Activated CD4-positive, alpha-beta memory T cell treated with anti-CD3 and anti-CD28 coated beads for 36 hours (primary cell): ENCODE measurements around the gene EXOC4. TPM values are rescaled to one million over a fixed set of nuclear protein-coding genes. Genes with fewer than 3 reads are reported as not detected.

Source experiments
- CTCF ChIA-PET: fragments of 350-600 bp; sonication (Branson Sonifier 250); formaldehyde crosslinking; loops from one replicate; lab custom pipeline; 2021; ENCODE audit warnings: antibody characterized with exemption, inconsistent platforms; lab: Charles Lee
- POLR2A ChIA-PET: fragments of 350-600 bp; sonication (Branson Sonifier 250); formaldehyde crosslinking; loops from one replicate; lab custom pipeline; 2021; ENCODE audit warnings: antibody characterized with exemption; lab: Charles Lee
- DNase-seq: peaks from one replicate; pipeline ENCODE4 v3.0.0-alpha.2; 2020
- H3K27ac Mint-ChIP-seq: one replicate; pipeline ENCODE4 v1.8.0; 2021; ENCODE audit warnings: mixed read lengths
- H3K27me3 Mint-ChIP-seq: one replicate; pipeline ENCODE4 v1.8.0; 2021; ENCODE audit warnings: mixed read lengths
- H3K36me3 Mint-ChIP-seq: one replicate; pipeline ENCODE4 v1.8.0; 2021; ENCODE audit warnings: mixed read lengths
- H3K4me1 Mint-ChIP-seq: one replicate; pipeline ENCODE4 v1.8.0; 2021; ENCODE audit warnings: low read depth, mixed read lengths
- H3K4me3 Mint-ChIP-seq: one replicate; pipeline ENCODE4 v1.8.0; 2021; ENCODE audit warnings: mild to moderate bottlenecking, mixed read lengths
- H3K9me3 Mint-ChIP-seq: one replicate; pipeline ENCODE4 v1.8.0; 2021; ENCODE audit warnings: mixed read lengths
- intact Hi-C: fragments of 100-400 bp; cut with micrococcal nuclease; formaldehyde crosslinking; loops from one replicate; pipeline ENCODE4 v1.15.1; 2023
- total RNA-seq, 2 experiments: library from RNA; stranded (reverse); gene quantifications; one replicate each; pipeline ENCODE4 v1.2.3, GENCODE V29; 2021

EXOC4 gene
- total RNA-seq, 2 experiments from 2014 or later, result 55.8 to 60.8 TPM

DNA sequence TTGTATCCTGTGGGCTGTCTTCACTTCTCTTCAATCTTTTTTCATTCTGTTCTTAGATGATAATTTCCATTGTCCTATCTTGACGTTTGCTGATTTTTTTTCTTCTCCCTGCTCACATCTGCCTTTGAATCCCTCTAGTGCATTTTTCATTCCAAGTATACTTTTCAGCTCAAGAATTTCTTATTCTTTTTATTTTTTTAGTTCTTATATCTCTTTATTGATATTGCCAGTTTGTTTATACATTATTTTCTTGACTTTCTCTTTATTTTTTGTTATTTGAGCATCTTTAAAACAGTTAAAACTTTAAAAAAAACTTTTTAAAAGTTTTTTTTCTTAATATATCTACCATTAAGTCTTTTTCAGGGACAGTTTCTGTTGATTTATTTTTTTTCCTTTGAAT lies 100.9 kb downstream of the EXOC4 start:
- no peaks in the 10 kb centered on the region for H3K27me3 Mint-ChIP-seq
- no peak overlapping the region for H3K4me3 Mint-ChIP-seq
- H3K27ac Mint-ChIP-seq, result no peak overlapping the region
- DNase-seq, result no peak
- peaks cover 39% of the 10 kb centered on the region for H3K36me3 Mint-ChIP-seq
- H3K9me3 Mint-ChIP-seq, result peaks cover 33% of the 10 kb centered on the region
- ChIA-PET POLR2A (no interaction called here), CTCF (interaction anchor here (0.6 kb wide), 1 partner anchor 79 kb away, joined by 4 read pairs; no protein-coding TSS in a partner anchor)
- intact Hi-C loops, result no loop called here
- peaks cover 3% of the 10 kb centered on the region for H3K4me1 Mint-ChIP-seq

DNA sequence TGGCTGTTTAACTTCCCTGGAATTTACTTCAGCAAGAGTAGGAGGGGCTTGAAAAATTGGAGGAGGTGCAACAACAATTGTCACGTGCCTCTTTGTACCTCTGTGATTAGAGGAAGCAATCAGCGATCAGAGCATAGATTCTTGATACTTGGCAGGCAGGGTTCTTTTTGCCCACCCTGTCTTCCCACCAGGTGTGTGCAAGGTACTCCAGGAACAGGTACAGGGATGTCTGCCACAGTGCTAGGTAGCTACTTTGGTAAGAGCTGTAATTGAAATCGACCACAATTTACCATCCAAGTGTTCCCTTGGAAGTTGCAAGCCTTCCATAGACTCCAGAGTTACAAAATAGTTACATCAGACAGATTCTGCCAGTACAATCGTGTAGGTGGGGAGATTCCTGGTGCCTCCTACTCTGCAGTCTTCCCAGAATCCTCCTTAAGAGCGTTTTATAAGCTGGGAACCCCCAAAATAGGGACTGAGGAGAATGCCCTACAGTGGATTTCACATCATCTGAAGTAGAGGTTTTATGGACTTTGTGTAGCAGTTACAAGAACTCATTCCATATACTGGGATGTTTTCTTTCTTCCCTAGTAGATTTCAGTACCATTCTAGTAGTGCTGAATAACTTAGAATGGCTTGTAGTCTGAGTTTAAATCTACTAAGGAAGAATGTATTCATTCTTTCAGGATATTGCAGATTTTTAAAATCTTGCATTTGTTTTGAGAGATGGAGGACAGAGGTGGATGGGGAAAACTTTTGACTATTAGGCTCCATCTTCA lies 101.9 kb downstream of the EXOC4 start:
- H3K9me3 Mint-ChIP-seq, result peaks cover 31% of the 10 kb centered on the region
- H3K36me3 Mint-ChIP-seq, result peaks cover 34% of the 10 kb centered on the region
- no peak overlapping the region for H3K27ac Mint-ChIP-seq
- intact Hi-C loops, result no loop called here
- no peaks in the 10 kb centered on the region for H3K27me3 Mint-ChIP-seq
- DNase-seq, result no peak
- ChIA-PET POLR2A (no interaction called here), CTCF (no interaction called here)
- no peak overlapping the region for H3K4me3 Mint-ChIP-seq
- no peaks in the 10 kb centered on the region for H3K4me1 Mint-ChIP-seq

GRCh38 chr7:133355325-133355708 lies 102.4 kb downstream of the EXOC4 start:
- H3K4me3 Mint-ChIP-seq, result no peak overlapping the region
- POLR2A ChIA-PET, result no interaction called here

DNA sequence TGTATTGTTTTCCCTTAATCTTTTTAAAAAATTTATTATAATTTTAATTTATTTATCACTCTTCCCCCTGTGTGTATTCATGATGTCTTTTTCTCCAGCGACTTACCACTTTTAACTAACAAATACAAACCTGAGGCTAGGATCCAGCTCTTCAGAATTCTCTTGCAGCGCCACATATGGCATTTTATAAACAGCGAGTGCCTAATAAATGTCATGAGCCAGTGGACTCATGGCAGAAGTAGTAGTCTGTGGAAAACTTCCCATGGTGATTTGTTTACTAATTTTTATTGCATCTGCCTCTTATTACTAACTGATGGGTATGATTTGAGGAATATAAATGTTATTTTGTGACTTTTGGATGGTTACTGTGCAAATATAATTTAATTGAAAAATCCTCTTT lies 102.9 kb downstream of the EXOC4 start:
- H3K27me3 Mint-ChIP-seq, result no peaks in the 10 kb centered on the region
- ChIA-PET CTCF (no interaction called here), POLR2A (no interaction called here)
- no peak for DNase-seq
- intact Hi-C loops, result no loop called here
- no peak overlapping the region for H3K4me3 Mint-ChIP-seq
- no peaks in the 10 kb centered on the region for H3K4me1 Mint-ChIP-seq
- H3K9me3 Mint-ChIP-seq, result peaks cover 24% of the 10 kb centered on the region
- no peak overlapping the region for H3K27ac Mint-ChIP-seq
- H3K36me3 Mint-ChIP-seq, result peaks cover 33% of the 10 kb centered on the region

More at GRCh38 chr7:133355325-133355708, 102.4 kb downstream of the EXOC4 start:
- no peaks in the 10 kb centered on the region for H3K4me1 Mint-ChIP-seq
- intact Hi-C loops, result no loop called here
- H3K27me3 Mint-ChIP-seq, result no peaks in the 10 kb centered on the region
- no peak for DNase-seq
- no peak overlapping the region for H3K27ac Mint-ChIP-seq
- CTCF ChIA-PET, result no interaction called here
- peaks cover 27% of the 10 kb centered on the region for H3K9me3 Mint-ChIP-seq
- peaks cover 32% of the 10 kb centered on the region for H3K36me3 Mint-ChIP-seq

DNA sequence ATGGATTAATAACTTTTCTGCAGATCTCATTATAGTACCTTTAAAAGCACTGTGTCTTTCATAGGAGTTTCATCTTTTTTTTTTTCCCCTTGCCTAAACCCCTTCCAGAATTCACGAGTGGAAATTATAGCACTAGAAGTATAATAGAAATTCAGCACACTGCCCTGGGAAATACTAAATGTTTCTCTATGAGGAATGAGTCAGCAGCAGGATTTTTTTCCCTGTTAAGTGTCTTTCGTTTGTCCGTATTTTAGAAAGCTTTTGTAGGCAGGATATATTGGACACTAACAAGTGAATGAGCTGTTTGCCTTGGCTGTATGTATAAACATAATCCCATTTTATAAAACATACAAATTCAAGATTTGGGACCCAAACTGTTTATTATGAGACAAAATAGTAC lies 105.8 kb downstream of the EXOC4 start:
- CTCF ChIA-PET, result no interaction called here
- no peak overlapping the region for H3K27ac Mint-ChIP-seq
- POLR2A ChIA-PET, result no interaction called here
- H3K27me3 Mint-ChIP-seq, result no peaks in the 10 kb centered on the region
- H3K36me3 Mint-ChIP-seq, result peaks cover 29% of the 10 kb centered on the region
- peaks cover under 1% of the 10 kb centered on the region for H3K9me3 Mint-ChIP-seq
- no peak overlapping the region for H3K4me3 Mint-ChIP-seq
- DNase-seq, result no peak
- H3K4me1 Mint-ChIP-seq, result no peaks in the 10 kb centered on the region
- intact Hi-C loops, result no loop called here

DNA sequence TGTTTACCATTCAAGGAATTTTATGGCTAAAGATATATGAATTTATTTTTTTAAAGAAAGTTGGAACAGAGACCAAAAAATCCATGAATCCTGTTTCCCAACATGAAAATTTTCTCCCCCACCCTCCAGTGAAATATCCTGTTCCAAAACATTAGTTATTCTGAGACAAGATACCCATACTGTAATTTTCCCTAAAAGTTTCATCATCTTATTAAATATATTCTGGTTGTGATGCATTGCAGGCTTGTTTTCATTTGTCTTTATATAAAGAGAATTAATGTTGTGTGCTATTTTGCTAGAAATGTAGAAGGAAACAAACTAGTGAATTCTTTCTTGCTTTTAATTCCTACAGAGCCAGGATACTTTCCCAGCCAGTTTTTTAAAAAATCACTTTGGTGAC lies 106.6 kb downstream of the EXOC4 start:
- POLR2A ChIA-PET, result no interaction called here
- Mint-ChIP-seq H3K27ac (no peak overlapping the region), H3K9me3 (no peaks in the 10 kb centered on the region), H3K27me3 (no peaks in the 10 kb centered on the region), H3K36me3 (peaks cover 23% of the 10 kb centered on the region), H3K4me1 (no peaks in the 10 kb centered on the region), H3K4me3 (no peak overlapping the region)
- intact Hi-C loops, result no loop called here
- CTCF ChIA-PET, result no interaction called here
- no peak for DNase-seq

DNA sequence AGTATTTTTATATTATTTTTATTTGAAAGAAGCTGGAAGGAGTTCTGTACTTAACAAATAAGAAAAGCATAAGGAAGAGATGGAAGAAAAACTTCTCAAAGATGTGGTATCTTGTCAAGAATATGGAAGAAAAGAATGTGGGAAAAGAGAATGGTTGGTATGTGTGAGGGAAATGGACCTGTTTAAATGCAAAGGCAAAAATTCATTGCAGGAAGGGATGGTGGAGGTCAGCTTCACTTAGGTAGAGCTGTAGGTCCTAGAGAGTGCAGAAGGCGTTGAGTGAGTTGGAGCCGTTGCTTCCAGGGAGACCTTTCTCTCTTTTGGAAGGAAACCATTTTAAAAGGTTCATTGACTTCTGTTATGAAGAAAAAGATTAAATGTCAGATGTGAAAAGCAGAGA lies 107.3 kb downstream of the EXOC4 start:
- no peaks in the 10 kb centered on the region for H3K27me3 Mint-ChIP-seq
- peaks cover 6% of the 10 kb centered on the region for H3K4me1 Mint-ChIP-seq
- no peaks in the 10 kb centered on the region for H3K9me3 Mint-ChIP-seq
- peaks cover 23% of the 10 kb centered on the region for H3K36me3 Mint-ChIP-seq
- ChIA-PET CTCF (no interaction called here), POLR2A (no interaction called here)
- no peak overlapping the region for H3K27ac Mint-ChIP-seq
- H3K4me3 Mint-ChIP-seq, result no peak overlapping the region
- intact Hi-C loops, result no loop called here
- no peak for DNase-seq

DNA sequence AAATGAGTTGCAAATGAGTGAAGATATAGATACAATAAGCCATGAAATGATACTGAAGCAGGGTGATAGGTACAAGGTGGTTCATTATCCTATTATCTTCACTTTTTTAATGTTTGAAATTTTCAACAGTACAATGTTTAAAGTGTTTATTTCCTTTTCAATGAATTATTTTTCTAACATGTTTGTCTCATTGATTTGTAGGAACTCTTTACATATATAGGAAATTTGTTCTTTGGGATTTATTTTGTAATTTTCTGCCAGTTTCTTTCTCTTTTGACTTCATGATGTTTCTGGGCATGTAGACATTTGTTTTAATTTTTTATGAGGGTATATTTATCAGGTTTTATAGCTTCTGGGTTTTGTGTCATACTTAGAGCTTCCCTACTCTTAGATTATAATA lies 108.9 kb downstream of the EXOC4 start:
- ChIA-PET POLR2A (no interaction called here), CTCF (interaction anchor here (0.6 kb wide), 1 partner anchor 381 kb away, joined by 3 read pairs; no protein-coding TSS in a partner anchor)
- H3K27me3 Mint-ChIP-seq, result no peaks in the 10 kb centered on the region
- H3K4me1 Mint-ChIP-seq, result peaks cover 7% of the 10 kb centered on the region
- H3K4me3 Mint-ChIP-seq, result no peak overlapping the region
- peaks cover 19% of the 10 kb centered on the region for H3K36me3 Mint-ChIP-seq
- H3K27ac Mint-ChIP-seq, result no peak overlapping the region
- intact Hi-C loops, result no loop called here
- H3K9me3 Mint-ChIP-seq, result no peaks in the 10 kb centered on the region
- DNase-seq, result no peak

GRCh38 chr7:133364959-133365690 lies 112.2 kb downstream of the EXOC4 start:
- CTCF ChIA-PET, result no interaction called here
- no peak for DNase-seq

DNA sequence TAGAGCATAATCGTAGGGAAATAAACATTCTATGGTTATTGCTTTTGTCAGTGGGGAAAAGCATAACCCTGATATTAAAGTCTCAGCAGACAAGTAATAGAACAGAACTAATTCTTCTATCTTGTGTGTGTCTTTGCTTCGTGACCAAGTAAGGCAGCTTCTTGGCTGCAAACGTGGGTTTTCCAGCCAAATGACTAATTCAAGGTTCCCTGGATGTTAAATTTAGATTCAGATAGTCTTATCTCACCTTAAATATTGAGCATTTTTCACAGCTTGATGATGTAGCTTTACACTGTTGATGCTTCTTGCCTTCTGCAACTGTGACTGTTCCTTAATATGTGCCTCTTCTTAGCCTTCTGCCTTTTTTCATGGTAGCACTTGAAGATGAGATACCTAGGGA lies 113.0 kb downstream of the EXOC4 start:
- no peak for DNase-seq
- H3K27ac Mint-ChIP-seq, result no peak overlapping the region
- intact Hi-C loops, result no loop called here
- no peak overlapping the region for H3K4me3 Mint-ChIP-seq
- no peaks in the 10 kb centered on the region for H3K9me3 Mint-ChIP-seq
- peaks cover 9% of the 10 kb centered on the region for H3K4me1 Mint-ChIP-seq
- no peaks in the 10 kb centered on the region for H3K27me3 Mint-ChIP-seq
- peaks cover 10% of the 10 kb centered on the region for H3K36me3 Mint-ChIP-seq
- CTCF ChIA-PET, result no interaction called here
- POLR2A ChIA-PET, result no interaction called here

More at GRCh38 chr7:133364959-133365690, 112.2 kb downstream of the EXOC4 start:
- Mint-ChIP-seq H3K27me3 (no peaks in the 10 kb centered on the region), H3K27ac (no peak overlapping the region), H3K4me1 (peaks cover 9% of the 10 kb centered on the region), H3K36me3 (peaks cover 15% of the 10 kb centered on the region), H3K4me3 (no peak overlapping the region), H3K9me3 (no peaks in the 10 kb centered on the region)
- POLR2A ChIA-PET, result no interaction called here
- intact Hi-C loops, result no loop called here

- intact Hi-C loops, result no loop called here
- Mint-ChIP-seq H3K27ac (no peak overlapping the region), H3K4me3 (no peak overlapping the region), H3K9me3 (no peaks in the 10 kb centered on the region), H3K27me3 (no peaks in the 10 kb centered on the region), H3K36me3 (peaks cover 12% of the 10 kb centered on the region), H3K4me1 (peaks cover 9% of the 10 kb centered on the region)
- DNase-seq, result no peak
- CTCF ChIA-PET, result no interaction called here
- POLR2A ChIA-PET, result no interaction called here
Measured at GRCh38 chr7:133367561-133367960, 114.7 kb downstream of the EXOC4 start.

GRCh38 chr7:133369130-133369529 lies 116.3 kb downstream of the EXOC4 start:
- Mint-ChIP-seq H3K9me3 (no peaks in the 10 kb centered on the region), H3K27ac (no peak overlapping the region), H3K4me1 (peaks cover 9% of the 10 kb centered on the region), H3K4me3 (no peak overlapping the region), H3K36me3 (peaks cover 9% of the 10 kb centered on the region), H3K27me3 (no peaks in the 10 kb centered on the region)
- intact Hi-C loops, result no loop called here
- no peak for DNase-seq
- ChIA-PET CTCF (no interaction called here), POLR2A (no interaction called here)
